ENCODE data around the gene PABPN1L. TPM values are rescaled to one million over a fixed set of nuclear protein-coding genes. Genes with fewer than 3 reads are reported as not detected.
"Not testable (repeated sequence)": the region's sequence is repeated elsewhere in the genome, so short reads cannot be mapped to it uniquely, and the experiment has no call there.

PABPN1L gene
- total RNA-seq, 1 experiment from 2014 or later: not detected

DNA sequence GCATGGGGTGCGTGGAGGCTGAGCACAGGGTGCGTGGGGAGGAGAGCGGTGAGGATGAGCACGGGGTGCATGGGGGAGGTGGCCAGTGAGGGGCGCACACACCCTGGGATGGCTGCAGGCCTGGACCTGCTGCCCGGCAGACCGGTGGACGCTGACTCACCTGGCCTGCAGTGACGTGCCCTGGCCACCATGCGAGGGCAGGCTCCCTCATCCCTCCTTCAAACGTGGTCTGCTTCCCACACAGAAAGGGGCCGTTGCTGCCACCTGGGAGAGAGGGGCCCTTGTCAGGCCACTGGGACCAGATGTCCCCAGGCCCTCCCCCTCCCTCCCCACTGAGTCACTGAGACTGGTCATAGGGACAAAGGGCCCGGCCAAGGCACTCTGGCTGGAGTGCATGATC is 34.6 kb downstream of the PABPN1L start:
- DNase-seq: peak; percentile 82
- Histone ChIP-seq H3K27me3 (ENCODE audit: control insufficient read depth, insufficient read depth, low read length) (no peaks in the 10 kb centered on the region), H3K36me3 (replicated peaks; ENCODE audit: control insufficient read depth, insufficient read depth, low read length) (no peaks in the 10 kb centered on the region)

DNA sequence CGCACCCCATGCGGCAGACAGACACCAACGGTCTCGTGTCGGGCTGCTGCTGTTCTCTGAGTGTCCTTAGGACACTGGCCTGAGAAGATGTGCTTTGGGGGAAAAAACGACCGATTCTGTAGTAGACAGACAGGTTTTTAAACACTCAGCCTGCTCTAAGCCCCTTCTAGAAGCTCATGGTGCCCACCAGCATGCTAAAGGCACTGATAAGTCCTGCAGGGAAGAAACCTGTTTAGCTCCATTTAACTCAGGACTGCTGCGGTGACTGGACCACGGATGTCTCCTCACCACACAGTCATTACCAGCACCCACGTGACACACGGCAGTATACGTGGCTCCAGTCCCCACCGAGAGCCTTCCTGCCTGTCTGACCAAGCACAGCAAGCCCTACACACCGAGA is 35.7 kb downstream of the PABPN1L start:
- H3K36me3 ChIP-seq (replicated peaks; ENCODE audit: control insufficient read depth, insufficient read depth, low read length): no peaks in the 10 kb centered on the region
- H3K27me3 ChIP-seq (ENCODE audit: control insufficient read depth, insufficient read depth, low read length): no peaks in the 10 kb centered on the region
- no peak for DNase-seq
- no peak overlapping the region for H3K4me3 ChIP-seq (ENCODE audit: insufficient read depth, low read depth, low read length)

More for the DNA sequence above, 34.6 kb downstream of the PABPN1L start:
- no peak overlapping the region for H3K4me3 ChIP-seq (ENCODE audit: insufficient read depth, low read depth, low read length)

DNA sequence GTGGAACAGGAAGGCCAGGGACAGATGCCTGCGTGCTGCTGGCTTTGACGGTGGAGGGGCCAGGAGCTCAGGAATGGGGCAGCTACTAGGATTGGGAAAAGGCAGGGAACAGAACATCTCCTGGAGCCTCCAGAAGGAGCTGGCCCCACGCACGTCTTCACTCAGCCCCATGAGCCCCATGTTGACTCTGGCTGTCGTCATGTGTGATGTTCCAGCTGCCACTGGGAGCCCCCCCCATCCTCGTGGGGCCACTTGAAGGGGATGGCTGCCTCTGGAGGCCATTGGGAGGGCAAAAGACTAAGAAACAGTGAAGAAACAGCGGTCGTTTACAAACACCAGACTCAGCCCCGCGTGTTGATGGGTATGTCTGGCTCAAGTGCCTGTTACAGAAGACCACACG is 36.2 kb downstream of the PABPN1L start:
- H3K4me3 ChIP-seq (ENCODE audit: insufficient read depth, low read depth, low read length): no peak overlapping the region
- H3K36me3 ChIP-seq (replicated peaks; ENCODE audit: control insufficient read depth, insufficient read depth, low read length): no peaks in the 10 kb centered on the region
- DNase-seq: no peak
- no peaks in the 10 kb centered on the region for H3K27me3 ChIP-seq (ENCODE audit: control insufficient read depth, insufficient read depth, low read length)

DNA sequence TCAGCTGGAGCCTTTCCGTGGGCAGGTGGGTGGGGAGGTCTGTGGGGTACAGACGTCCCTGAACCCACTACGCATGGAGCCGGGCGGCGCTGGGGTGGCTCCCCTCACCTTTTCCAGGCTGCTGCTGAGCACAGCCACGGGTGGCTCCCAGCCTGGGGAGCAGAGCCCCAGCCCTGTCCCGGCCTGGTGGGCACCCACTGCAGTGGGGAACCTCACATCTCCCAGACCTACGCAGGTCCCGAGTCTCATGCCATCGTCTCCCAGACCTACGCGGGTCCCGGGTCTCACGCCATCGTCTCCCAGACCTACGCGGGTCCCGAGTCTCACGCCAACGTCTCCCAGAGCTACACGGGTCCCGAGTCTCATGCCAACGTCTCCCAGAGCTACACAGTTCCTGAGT is 37.7 kb downstream of the PABPN1L start:
- DNase-seq: no peak
- H3K4me3 ChIP-seq (ENCODE audit: insufficient read depth, low read depth, low read length): no peak overlapping the region
- no peaks in the 10 kb centered on the region for H3K36me3 ChIP-seq (replicated peaks; ENCODE audit: control insufficient read depth, insufficient read depth, low read length)
- H3K27me3 ChIP-seq (ENCODE audit: control insufficient read depth, insufficient read depth, low read length): no peaks in the 10 kb centered on the region

DNA sequence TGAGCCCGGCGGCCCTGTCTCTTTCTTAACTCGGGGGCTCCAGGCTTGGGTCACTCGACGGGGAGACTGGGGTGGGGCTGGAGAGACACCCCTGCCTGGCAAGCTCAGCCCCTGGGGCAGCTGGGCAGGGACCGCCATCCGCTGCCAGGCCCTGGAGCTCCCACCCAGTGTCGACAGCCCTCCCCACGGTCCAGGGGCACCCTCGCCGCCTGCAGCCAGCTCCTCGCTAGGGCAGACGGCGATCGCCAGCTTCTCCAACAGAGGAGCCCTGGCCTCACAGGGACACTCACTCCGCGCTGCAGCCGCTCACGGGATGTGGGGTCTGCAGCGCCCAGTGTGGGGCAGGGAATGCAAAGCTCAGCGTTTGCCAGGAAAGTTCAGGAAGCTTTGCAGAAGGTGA is 38.7 kb downstream of the PABPN1L start:
- no peaks in the 10 kb centered on the region for H3K36me3 ChIP-seq (replicated peaks; ENCODE audit: control insufficient read depth, insufficient read depth, low read length)
- H3K27me3 ChIP-seq (ENCODE audit: control insufficient read depth, insufficient read depth, low read length): no peaks in the 10 kb centered on the region
- DNase-seq: no peak
- H3K4me3 ChIP-seq (ENCODE audit: insufficient read depth, low read depth, low read length): no peak overlapping the region

DNA sequence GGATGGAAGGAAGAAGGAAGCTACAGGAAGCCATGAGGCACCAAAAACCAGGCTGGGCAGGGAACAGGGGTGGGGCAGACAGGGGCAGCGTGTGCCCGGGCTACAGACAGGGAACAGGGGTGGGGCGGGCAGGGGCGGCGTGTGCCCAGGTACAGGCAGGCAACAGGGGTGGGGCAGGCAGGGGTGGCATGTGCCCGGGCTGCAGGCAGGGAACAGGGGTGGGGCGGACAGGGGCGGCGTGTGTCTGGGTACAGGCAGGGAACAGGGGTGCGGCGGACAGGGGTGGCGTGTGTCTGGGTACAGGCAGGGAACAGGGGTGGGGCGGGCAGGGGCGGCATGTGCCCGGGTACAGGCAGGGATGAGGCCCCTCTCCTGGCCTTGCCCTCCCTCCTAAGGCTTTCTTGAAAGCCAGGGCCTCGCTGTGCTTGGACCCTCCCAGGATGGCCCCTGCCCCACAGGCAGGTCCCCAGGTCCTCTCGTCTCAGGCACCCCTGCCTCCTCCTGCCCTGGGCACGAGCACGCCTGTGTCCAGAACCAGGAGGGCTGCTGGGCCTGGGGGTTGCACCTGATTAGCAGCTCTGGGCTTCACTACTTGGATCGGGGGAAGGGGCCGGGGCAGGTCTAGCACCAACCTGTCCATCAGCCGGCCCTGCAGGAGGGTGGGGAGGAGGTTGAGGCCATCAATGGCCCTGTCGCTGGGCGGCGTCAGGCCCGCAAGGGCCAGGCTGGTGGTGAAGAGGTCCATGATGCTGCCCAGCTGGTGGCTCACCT is 40.2 kb downstream of the PABPN1L start:
- Histone ChIP-seq H3K36me3 (replicated peaks; ENCODE audit: control insufficient read depth, insufficient read depth, low read length) (no peaks in the 10 kb centered on the region), H3K4me3 (ENCODE audit: insufficient read depth, low read depth, low read length) (no peak overlapping the region), H3K27me3 (ENCODE audit: control insufficient read depth, insufficient read depth, low read length) (no peaks in the 10 kb centered on the region)
- DNase-seq: no peak

DNA sequence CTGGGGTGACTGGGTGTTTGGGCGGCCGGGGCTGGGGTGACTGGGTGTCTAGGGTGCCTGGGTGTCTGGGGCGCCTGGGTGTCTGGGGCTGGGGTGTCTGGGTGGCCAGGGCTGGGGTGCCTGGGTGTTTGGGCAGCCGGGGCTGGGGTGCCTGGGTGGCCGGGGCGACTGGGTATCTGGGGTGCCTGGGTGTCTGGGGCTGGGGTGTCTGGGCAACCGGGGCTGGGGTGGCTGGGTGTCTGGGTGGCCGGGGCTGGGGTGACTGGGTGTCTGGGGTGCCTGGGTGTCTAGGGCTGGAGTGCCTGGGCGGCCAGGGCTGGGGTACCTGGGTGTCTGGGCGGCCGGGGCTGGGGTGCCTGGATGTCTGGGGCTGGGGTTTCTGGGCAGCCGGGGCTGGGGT is 41.3 kb downstream of the PABPN1L start:
- no peak overlapping the region for H3K4me3 ChIP-seq (ENCODE audit: insufficient read depth, low read depth, low read length)
- DNase-seq: no peak
- H3K36me3 ChIP-seq (replicated peaks; ENCODE audit: control insufficient read depth, insufficient read depth, low read length): no peaks in the 10 kb centered on the region
- no peaks in the 10 kb centered on the region for H3K27me3 ChIP-seq (ENCODE audit: control insufficient read depth, insufficient read depth, low read length)

DNA sequence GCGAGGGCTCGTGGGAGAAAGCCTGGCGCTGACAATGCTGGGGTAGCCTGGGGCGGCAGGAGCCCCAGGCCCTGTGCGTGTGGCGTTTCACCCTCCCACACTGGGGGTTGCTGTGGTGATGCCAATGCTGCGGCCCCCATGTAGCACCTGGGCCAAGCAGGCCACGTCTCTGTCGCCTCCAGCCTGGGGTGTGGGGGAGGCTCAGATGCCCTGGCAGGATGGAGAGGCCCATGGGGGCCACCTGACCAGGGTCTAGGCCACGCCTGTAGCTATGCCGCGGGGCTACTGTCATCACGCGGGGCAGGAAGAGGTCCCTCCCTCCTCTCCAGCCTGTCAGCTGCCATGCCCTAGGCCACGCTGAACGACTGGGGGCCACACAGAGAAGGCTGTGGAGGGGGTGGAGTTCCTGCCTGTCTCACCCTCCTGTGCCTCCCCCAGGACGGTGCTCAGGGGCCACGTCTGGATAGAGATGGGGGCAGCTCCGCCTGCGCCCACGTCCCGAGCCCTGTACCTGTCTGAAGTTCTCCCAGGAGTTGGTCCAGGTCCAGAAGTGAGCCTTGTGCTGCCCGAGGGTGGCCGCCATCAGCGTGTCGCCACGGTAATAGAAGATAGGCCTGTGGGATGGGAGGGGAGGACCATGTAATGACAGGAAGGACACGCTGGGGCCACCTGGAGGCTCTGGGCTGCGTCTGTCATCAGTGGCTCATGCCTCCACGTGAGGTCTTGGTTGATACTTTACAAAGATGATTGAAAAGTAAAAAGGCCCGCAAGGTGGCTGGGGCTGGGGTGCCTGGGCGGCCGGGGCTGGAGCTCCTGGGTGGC is 42.0 kb downstream of the PABPN1L start:
- Histone ChIP-seq H3K27me3 (ENCODE audit: control insufficient read depth, insufficient read depth, low read length) (no peaks in the 10 kb centered on the region), H3K36me3 (replicated peaks; ENCODE audit: control insufficient read depth, insufficient read depth, low read length) (no peaks in the 10 kb centered on the region), H3K4me3 (ENCODE audit: insufficient read depth, low read depth, low read length) (no peak overlapping the region)
- DNase-seq: no peak

DNA sequence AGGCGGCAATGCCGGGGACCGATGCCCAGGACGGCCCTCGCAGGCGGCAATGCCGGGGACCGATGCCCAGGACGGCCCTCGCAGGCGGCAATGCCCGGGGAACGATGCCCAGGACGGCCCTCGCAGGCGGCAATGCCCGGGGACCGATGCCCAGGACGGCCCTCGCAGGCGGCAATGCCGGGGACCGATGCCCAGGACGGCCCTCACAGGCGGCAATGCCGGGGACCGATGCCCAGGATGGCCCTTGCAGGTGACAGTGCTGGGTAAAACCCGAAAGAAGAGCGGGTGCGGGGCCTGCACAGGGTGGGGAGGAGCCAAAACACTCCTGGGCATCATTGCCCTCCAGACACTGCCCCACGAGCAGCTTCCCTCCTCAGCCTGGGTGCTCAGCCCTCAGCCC is 42.8 kb downstream of the PABPN1L start:
- H3K4me3 ChIP-seq (ENCODE audit: insufficient read depth, low read depth, low read length); H3K36me3 ChIP-seq (replicated peaks; ENCODE audit: control insufficient read depth, insufficient read depth, low read length); H3K27me3 ChIP-seq (ENCODE audit: control insufficient read depth, insufficient read depth, low read length); DNase-seq: not testable (repeated sequence)

DNA sequence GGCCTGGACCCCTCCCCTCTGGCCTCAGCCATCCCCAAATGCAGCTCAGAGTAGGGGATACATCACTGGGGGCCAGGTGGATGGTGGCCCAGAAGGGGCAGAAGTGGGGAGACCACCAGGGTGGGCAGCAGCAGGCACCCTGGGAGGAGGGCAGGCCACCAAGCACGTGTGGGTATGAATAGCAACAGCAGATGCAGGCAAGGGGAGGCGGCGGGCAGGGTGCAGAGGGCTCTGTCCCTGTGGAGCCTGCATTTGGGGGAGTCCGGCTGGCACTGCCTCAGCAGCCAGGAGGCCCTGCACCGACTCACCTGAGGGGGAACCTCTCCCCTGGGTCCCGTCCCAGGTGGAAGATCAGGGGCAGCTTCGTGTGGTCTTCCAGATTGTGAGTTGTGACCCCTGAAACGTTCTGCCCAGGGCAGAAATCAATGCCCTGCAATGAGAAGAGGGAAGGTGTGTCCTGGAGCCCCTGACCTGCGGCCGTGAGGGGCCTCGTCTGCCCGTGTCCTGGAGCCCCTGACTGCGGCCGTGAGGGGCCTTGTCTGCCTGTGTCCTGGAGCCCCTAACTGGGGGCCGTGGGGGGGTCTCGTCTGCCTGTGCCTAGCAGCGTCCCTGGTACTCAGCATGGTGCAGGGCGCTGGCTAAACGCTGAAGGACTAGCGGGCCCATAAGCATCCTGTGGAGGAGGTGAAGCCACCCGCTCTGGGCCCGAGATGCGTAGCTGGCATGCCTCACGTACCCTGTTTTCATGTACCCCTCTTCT is 44.0 kb downstream of the PABPN1L start:
- DNase-seq: no peak
- Histone ChIP-seq H3K4me3 (ENCODE audit: insufficient read depth, low read depth, low read length) (no peak overlapping the region), H3K27me3 (ENCODE audit: control insufficient read depth, insufficient read depth, low read length) (no peaks in the 10 kb centered on the region), H3K36me3 (replicated peaks; ENCODE audit: control insufficient read depth, insufficient read depth, low read length) (no peaks in the 10 kb centered on the region)

DNA sequence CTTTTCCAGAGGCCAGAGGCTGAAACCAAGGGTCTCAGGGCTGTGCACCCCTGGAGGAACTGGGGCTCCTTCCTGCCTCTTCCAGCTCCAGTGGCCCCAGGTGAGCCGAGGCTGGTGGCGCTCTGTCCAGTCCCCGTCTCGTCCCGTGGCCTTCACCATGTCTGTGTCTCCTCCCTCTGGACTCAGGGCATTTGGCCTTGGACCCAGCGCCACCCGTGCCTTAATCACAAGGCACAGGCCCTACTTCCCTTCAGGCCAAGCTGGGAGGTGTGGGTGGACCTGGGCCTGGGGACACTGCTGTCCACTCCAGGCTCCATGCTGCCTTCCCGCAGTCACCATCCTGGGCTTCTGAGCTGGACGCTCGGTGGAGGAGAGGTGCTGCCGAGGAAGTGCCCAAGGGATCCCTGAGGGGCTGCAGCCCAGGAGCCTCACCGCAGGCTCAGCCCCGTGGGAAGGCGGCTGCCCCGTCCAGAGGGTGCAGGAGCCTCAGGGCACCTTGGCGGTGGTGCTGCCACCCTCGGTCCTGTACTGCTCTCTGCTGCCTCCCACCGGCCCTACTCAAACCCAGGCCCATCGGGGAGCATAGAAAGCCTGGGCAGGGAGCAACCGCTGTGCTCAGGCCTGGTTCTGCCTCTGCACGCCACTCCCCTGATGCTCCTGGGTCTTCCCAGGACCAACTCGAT is 45.2 kb downstream of the PABPN1L start:
- Histone ChIP-seq H3K4me3 (ENCODE audit: insufficient read depth, low read depth, low read length) (no peak overlapping the region), H3K36me3 (replicated peaks; ENCODE audit: control insufficient read depth, insufficient read depth, low read length) (no peaks in the 10 kb centered on the region), H3K27me3 (ENCODE audit: control insufficient read depth, insufficient read depth, low read length) (no peaks in the 10 kb centered on the region)
- no peak for DNase-seq

DNA sequence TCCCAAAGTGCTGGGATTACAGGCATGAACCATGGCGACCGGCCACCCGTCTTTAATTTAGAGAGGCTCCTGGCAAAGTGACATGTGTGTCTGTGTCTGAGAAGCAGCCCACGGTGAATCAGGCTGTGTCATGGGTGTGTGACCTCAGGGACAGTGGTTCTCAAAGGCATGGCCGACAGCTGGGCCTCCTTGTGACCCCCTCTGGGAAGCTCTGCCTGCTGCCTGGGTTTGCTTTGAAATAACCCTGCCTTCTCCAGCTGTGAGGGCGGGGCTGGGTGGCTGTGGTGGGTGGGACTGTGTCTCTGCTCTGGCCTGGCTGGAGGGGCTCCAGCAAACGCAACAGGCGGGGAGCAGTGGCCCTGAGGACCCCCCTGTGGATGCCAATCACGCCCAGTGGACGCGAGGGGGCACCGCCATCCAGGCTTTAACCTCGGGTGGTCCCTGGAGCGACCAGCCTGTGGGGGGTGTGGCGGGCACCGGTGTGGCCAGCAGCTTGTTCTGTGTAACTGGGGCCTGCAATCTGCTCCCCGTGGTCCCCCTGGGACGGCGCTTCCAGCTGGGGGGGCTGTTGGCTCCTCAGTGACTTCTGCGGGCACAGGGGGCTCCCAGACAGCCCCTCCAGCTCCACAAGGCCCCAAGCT is 46.0 kb downstream of the PABPN1L start:
- no peak overlapping the region for H3K4me3 ChIP-seq (ENCODE audit: insufficient read depth, low read depth, low read length)
- H3K27me3 ChIP-seq (ENCODE audit: control insufficient read depth, insufficient read depth, low read length): no peaks in the 10 kb centered on the region
- DNase-seq: no peak
- no peaks in the 10 kb centered on the region for H3K36me3 ChIP-seq (replicated peaks; ENCODE audit: control insufficient read depth, insufficient read depth, low read length)

DNA sequence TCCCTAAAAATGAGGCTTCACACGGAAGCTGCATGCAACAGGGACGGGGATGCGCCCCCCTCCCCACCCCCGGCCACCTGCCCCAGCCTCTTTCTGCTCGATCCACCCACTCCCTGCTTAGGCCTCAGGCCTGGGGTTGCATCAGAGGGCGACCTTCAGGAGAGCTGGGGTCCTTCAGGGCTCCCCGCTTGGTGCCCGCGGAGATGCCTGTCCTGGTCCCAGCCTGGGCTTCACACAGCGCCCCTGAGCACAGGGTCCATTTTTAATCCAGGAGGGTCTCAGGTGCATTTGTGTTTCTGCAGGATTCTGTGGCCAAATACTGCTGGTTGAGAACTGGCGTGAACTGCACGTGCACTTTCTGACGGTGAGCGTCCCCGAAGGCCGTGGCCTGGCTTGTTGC is 47.3 kb downstream of the PABPN1L start:
- no peak overlapping the region for H3K4me3 ChIP-seq (ENCODE audit: insufficient read depth, low read depth, low read length)
- no peaks in the 10 kb centered on the region for H3K36me3 ChIP-seq (replicated peaks; ENCODE audit: control insufficient read depth, insufficient read depth, low read length)
- H3K27me3 ChIP-seq (ENCODE audit: control insufficient read depth, insufficient read depth, low read length): no peaks in the 10 kb centered on the region
- DNase-seq: no peak

DNA sequence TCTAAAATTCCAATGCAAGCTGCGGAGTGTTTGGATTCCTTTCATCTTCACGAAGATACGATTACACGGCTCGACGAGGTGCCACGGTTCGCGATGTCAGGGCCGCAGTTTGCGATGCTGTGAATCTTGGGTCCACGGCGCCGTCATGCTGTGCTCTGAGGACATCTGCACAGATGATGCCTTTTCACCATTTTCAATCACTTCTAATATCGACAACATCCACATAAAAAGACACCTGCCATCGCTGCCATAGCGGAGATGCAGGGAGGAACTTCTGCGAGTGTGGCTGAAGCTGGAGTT is 47.9 kb downstream of the PABPN1L start:
- Histone ChIP-seq H3K4me3 (ENCODE audit: insufficient read depth, low read depth, low read length) (no peak overlapping the region), H3K36me3 (replicated peaks; ENCODE audit: control insufficient read depth, insufficient read depth, low read length) (no peaks in the 10 kb centered on the region)

More for the DNA sequence above, 47.9 kb downstream of the PABPN1L start:
- H3K27me3 ChIP-seq (ENCODE audit: control insufficient read depth, insufficient read depth, low read length): no peaks in the 10 kb centered on the region
- DNase-seq: no peak
